Stimulated activated CD4-positive, alpha-beta T cell treated with anti-CD3 and anti-CD28 coated beads, Interleukin-12 subunit alpha, Interleukin-12 subunit beta, amount 100 ng/mL, for 24 hours (primary cell): Measurements from ENCODE around the gene LZTS2.

Experiments used
- DNase-seq, 2 experiments: peaks; one replicate each; pipeline ENCODE4 v3.0.0-alpha.2; 2020; ENCODE audit warnings: low read depth in 2 of 2

Gene LZTS2

GRCh38 chr10:101054876-101055275, 55.3 kb downstream of the LZTS2 start:
- no peak for DNase-seq

DNA sequence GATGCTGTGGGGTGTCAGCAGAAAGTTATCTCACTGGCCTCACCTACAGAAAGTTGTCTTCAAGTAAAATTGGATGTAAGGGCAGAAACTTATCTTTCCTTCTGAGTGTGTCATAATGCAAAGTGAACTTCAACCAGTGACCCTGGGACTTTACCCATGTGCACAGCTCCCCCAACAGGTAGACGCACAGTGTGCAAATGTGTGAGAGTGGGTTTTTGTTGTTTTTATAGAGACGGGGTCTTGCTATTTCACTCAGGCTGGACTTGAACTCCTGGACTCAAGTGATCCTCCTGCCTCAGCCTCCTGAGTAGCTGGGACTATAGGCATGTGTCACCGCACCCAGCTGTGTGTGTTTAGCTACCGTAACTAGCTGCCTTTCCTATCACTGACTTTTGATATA, 55.8 kb downstream of the LZTS2 start:
- no peak for DNase-seq

DNA sequence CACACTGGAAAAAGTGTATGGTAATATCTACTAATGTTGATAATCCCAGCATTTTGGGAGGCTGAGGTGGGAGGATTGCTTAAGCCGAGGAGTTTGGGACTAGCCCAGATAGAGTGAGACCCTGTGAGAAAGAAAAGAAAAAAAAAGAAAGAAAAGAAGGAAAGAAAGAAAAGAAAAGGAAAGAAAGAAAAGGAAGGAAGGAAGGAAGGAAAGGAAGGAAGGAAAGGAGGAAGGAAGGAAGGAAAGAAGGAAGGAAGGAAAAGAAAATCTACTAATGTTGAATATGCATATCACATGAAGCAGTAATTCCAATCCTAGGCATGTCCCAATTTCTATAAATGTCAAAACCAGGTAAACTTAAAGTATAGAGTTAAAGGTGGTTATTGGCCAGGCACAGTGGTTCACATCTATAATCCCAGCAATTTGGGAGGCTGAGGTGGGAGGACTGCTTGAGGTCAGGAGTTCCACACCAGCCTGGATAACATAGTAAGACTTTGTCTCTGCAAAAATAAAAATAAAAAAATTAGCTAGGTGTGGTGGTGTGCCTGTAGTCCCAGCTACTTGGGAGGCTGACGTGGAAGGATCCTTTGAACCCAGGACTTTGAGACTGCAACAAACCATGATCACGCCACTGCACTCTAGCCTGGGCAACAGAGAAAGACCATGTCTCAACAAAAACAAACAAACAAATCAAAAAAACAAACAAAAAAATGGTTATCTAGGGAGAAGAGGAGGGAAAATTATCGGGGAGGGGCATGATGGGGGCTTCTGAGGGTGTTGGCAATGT, 57.0 kb downstream of the LZTS2 start:
- DNase-seq: no peak
